HL-60 (cell line): ENCODE data around the gene FHAD1.

Experiments used
- DNase-seq, 2 experiments: peaks; one replicate each; pipeline ENCODE4 v3.0.0-alpha.2; 2010 to 2020; ENCODE audit warnings: low read depth in 1 of 2, low spot score in 1 of 2
- H3K27ac ChIP-seq: fragments of 250-450 bp; sonication (Bioruptor Pico); replicated peaks from 2 replicates; pipeline ENCODE4 v1.5.1; 2020; ENCODE audit warnings: mild to moderate bottlenecking, moderate library complexity
- H3K27me3 ChIP-seq: fragments of 250-450 bp; sonication (Bioruptor Pico); 2 replicates; pipeline ENCODE4 v1.5.1; 2021; ENCODE audit warnings: mild to moderate bottlenecking, moderate library complexity; ENCODE audit not compliant: insufficient read depth, poor library complexity, severe bottlenecking
- H3K4me3 ChIP-seq: replicated peaks from 2 replicates; pipeline ENCODE4 v1.5.1; 2011; ENCODE audit warnings: mild to moderate bottlenecking, control low read depth, low read length; ENCODE audit not compliant: insufficient read depth
- GABPA ChIP-seq: IDR thresholded peaks from 2 replicates; pipeline ENCODE4 v1.6.1; 2012; ENCODE audit warnings: low read depth
- POLR2AphosphoS5 ChIP-seq: IDR thresholded peaks from 2 replicates; pipeline ENCODE4 v1.6.1; 2012; ENCODE audit warnings: low read depth
- SPI1 ChIP-seq: IDR thresholded peaks from 2 replicates; pipeline ENCODE4 v1.6.1; 2012; ENCODE audit warnings: low read depth, mild to moderate bottlenecking, borderline replicate concordance
- TF ChIP-seq, protein P1 (sequence below): IDR thresholded peaks from one replicate; pipeline ENCODE4 v1.5.1; 2011; ENCODE audit warnings: low read length, control low read depth, inconsistent platforms; ENCODE audit not compliant: insufficient read depth
- TF ChIP-seq, protein P2 (sequence below): IDR thresholded peaks from 2 replicates; pipeline ENCODE4 v1.6.1; 2012; ENCODE audit warnings: low read depth; ENCODE audit not compliant: insufficient replicate concordance

The FHAD1 gene

DNA sequence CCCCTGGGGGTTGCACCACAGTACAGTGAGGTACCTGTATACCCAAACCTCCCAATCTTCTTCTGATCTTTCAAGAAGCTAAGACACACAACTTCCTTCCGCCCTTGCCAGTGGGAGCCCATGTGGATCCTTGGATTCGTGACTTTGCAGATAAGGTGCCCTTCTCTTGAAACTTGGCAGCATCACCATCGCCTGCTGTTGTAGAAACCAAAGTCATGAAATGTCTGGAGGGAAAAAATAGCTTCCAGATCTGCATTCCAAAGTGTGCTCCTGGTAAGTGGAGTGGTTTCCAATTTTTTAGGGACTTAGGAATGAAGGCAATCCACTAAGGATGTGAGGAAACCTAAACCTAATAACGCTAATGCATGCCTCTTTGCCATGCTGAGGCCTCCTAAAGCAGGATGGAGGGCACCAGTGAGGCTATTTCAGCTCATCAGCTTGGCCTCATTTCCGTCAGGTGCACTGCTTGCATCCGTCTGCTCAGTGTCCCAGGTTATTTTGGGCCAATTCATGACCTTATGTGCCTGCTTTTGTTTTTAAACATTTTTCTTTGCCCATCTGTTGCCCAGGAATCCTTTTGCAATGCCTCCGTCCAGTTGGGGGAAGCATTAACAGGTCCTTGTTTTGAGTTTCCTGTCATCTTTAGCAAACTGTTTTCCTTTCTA lies 154.5 kb downstream of the FHAD1 start:
- TF ChIP-seq SPI1 = no peak
- TF ChIP-seq GABPA = no peak
- no peak for TF ChIP-seq POLR2AphosphoS5
- TF ChIP-seq, protein P1, sequence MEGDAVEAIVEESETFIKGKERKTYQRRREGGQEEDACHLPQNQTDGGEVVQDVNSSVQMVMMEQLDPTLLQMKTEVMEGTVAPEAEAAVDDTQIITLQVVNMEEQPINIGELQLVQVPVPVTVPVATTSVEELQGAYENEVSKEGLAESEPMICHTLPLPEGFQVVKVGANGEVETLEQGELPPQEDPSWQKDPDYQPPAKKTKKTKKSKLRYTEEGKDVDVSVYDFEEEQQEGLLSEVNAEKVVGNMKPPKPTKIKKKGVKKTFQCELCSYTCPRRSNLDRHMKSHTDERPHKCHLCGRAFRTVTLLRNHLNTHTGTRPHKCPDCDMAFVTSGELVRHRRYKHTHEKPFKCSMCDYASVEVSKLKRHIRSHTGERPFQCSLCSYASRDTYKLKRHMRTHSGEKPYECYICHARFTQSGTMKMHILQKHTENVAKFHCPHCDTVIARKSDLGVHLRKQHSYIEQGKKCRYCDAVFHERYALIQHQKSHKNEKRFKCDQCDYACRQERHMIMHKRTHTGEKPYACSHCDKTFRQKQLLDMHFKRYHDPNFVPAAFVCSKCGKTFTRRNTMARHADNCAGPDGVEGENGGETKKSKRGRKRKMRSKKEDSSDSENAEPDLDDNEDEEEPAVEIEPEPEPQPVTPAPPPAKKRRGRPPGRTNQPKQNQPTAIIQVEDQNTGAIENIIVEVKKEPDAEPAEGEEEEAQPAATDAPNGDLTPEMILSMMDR = no peak
- TF ChIP-seq, protein P2, sequence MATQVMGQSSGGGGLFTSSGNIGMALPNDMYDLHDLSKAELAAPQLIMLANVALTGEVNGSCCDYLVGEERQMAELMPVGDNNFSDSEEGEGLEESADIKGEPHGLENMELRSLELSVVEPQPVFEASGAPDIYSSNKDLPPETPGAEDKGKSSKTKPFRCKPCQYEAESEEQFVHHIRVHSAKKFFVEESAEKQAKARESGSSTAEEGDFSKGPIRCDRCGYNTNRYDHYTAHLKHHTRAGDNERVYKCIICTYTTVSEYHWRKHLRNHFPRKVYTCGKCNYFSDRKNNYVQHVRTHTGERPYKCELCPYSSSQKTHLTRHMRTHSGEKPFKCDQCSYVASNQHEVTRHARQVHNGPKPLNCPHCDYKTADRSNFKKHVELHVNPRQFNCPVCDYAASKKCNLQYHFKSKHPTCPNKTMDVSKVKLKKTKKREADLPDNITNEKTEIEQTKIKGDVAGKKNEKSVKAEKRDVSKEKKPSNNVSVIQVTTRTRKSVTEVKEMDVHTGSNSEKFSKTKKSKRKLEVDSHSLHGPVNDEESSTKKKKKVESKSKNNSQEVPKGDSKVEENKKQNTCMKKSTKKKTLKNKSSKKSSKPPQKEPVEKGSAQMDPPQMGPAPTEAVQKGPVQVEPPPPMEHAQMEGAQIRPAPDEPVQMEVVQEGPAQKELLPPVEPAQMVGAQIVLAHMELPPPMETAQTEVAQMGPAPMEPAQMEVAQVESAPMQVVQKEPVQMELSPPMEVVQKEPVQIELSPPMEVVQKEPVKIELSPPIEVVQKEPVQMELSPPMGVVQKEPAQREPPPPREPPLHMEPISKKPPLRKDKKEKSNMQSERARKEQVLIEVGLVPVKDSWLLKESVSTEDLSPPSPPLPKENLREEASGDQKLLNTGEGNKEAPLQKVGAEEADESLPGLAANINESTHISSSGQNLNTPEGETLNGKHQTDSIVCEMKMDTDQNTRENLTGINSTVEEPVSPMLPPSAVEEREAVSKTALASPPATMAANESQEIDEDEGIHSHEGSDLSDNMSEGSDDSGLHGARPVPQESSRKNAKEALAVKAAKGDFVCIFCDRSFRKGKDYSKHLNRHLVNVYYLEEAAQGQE = no peak
- Histone ChIP-seq H3K27me3 (no peaks in the 10 kb centered on the region), H3K4me3 (no peak overlapping the region), H3K27ac (no peak overlapping the region)
- no peak for DNase-seq

DNA sequence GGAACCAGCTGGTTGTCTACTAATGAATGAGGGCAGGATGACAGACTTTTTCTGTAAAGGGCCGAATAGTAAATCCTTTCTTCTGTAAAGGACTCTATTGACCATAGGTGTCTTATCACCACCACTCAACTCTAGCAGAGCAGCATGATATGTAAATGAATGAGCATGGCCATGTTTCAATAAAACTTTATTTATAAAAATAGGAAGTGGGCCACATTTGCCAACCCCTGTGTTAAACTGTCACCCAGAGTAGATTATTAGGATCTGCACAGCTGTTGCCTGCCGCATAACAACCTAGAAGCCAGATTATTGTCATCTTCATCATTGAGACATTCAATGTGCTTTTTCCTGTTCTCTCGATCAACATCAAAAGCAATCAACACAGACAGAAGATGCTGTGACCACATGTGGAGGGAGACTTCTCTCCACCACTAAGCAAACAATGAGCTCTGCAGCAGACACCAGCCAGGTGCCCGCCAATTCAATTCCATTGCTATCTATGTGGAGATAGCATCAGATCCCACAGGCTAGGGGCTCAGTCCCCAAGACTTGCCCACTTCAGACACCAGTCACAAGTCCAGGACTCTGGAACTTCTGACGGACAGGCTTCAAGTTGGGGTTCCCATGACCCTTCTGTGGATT lies 155.9 kb downstream of the FHAD1 start:
- Histone ChIP-seq H3K4me3 (no peak overlapping the region), H3K27ac (no peak overlapping the region), H3K27me3 (no peaks in the 10 kb centered on the region)
- TF ChIP-seq GABPA (no peak), POLR2AphosphoS5 (no peak), SPI1 (no peak)
- TF ChIP-seq, protein P1 = no peak
- TF ChIP-seq, protein P2 = no peak
- DNase-seq = no peak

DNA sequence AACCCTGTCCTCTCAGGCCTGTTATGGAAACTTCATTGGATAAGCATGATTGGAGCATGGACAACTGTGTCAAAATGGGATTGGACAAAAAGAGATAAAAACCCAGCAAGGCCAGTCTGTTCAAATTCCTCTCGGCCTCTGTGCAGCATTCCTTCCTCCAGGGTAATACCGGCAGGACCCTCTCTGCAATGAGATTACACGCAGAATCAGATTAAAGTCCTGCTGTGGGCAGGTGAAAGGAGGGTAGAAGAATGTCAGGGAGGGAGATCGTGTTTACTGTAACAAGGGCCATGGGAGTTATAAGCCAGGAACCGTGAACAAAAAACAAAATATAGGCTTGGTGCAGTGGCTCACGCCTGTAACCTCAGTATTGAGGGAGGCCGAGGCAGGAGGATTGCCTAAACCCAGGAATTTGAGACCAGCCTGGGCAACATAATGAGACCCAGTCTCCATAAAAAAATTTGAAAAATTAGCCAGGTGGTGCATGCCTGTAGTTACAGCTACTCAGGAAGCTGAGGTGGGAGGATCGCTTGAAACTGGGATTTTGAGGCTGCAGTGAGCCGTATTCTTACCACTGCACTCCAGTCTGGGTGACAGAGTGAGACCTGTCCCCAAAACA lies 157.0 kb downstream of the FHAD1 start:
- TF ChIP-seq SPI1 (no peak), POLR2AphosphoS5 (no peak)
- TF ChIP-seq, protein P1 = no peak
- Histone ChIP-seq H3K4me3 (no peak overlapping the region), H3K27me3 (peaks cover 2% of the 10 kb centered on the region), H3K27ac (no peak overlapping the region)
- DNase-seq = no peak
